Adrenal gland (tissue), 12 donors: ENCODE measurements around the gene TP53. TPM values are rescaled to one million over a fixed set of nuclear protein-coding genes. Genes with fewer than 3 reads are reported as not detected.
"Not testable (repeated sequence)": the region's sequence is repeated elsewhere in the genome, so short reads cannot be mapped to it uniquely, and the experiment has no call there.

ENCODE experiments used
- DNase-seq, 7 donors: peaks; one replicate each; pipeline ENCODE4 v3.0.0-alpha.2; 2019 to 2020
- H3K27ac ChIP-seq, 5 donors: fragments of 200-600 bp; sonication (generic) in 4 of 5; 1 replicate in 3 of 5; 2 replicates in 2 of 5; pipeline versions ENCODE4 v1.5.1 to v1.8.0; 2016 to 2020; ENCODE audit warnings: mild to moderate bottlenecking in 1 of 5
- H3K27me3 ChIP-seq: fragments of 200-600 bp; 2 replicates; pipeline ENCODE4 v1.8.0; 2021
- H3K36me3 ChIP-seq, 2 donors: fragments of 200-600 bp; replicated peaks in 1 of 2; 1 replicate in 1 of 2; 2 replicates in 1 of 2; pipeline versions ENCODE4 v1.5.1 to v1.8.0; 2018 to 2022
- H3K4me1 ChIP-seq, 2 donors: fragments of 200-600 bp; replicated peaks in 1 of 2; 1 replicate in 1 of 2; 2 replicates in 1 of 2; pipeline versions ENCODE4 v1.5.1 to v1.8.0; 2018 to 2021
- H3K4me3 ChIP-seq, 4 donors: fragments of 200-600 bp; sonication (generic) in 3 of 4; one replicate each; pipeline ENCODE4 v1.5.1; 2016 to 2018
- H3K9me3 ChIP-seq, 3 donors: fragments of 200-600 bp; sonication (generic) in 1 of 3; replicated peaks in 1 of 3; 1 replicate in 2 of 3; 2 replicates in 1 of 3; pipeline versions ENCODE4 v1.5.1 to v1.8.0; 2016 to 2021
- POLR2A ChIP-seq, 2 donors: fragments of 450-650 bp; IDR thresholded peaks; one replicate each; pipeline ENCODE4 v1.6.1; 2017; ENCODE audit warnings: antibody characterized with exemption in 2 of 2, mild to moderate bottlenecking in 2 of 2, moderate library complexity in 1 of 2
- WGBS, 4 donors: extraction: QIAGEN DNeasy Blood & Tissue Kit in 2 of 4; methylation state at CpG; one replicate each; pipeline versions ENCODE4 v1.1.5 to v1.1.7; 2013 to 2017; 5-methylcytosine and 5-hydroxymethylcytosine counted together
- intact Hi-C, 2 donors: fragments of 100-400 bp; cut with DNase I; formaldehyde crosslinking; loops; one replicate each; pipeline versions ENCODE4 v1.14.1 to v1.15.0; 2022 to 2023
- polyA plus RNA-seq, 3 donors: library from polyadenylated mRNA; stranded (reverse); fragments of 200-250 nt in 2 of 3; fragments of 350-450 nt in 1 of 3; fragmentation: Illumina TruSeq in 1 of 3; extraction: RNeasy Lipid Tissue Mini Kit (QIAGEN cat#74804) in 1 of 3; gene quantifications; one replicate each; pipeline ENCODE4 v1.2.3, GENCODE V29; 2013 to 2014
- total RNA-seq, 9 donors: library from RNA; depleted of rRNA in 4 of 9; stranded (reverse); fragments of >200 nt in 4 of 9; fragments of 120-200 nt in 1 of 9; fragmentation: NEBNext Ultra II Directional in 1 of 9; extraction: Animal tissue kit (Norgen Biotek cat#: 25700) in 1 of 9; gene quantifications; one replicate each; pipeline versions ENCODE4 v1.1.0 to v1.2.4, GENCODE V29; 2013 to 2023
- TF ChIP-seq, protein P1 (sequence below), 6 experiments: fragments of 450-650 bp in 4 of 6; fragments of 200-600 bp in 2 of 6; sonication (generic) in 1 of 6; IDR thresholded peaks; 1 replicate in 5 of 6; 2 replicates in 1 of 6; pipeline versions ENCODE4 v1.5.1 to v1.8.0; 2016 to 2021; ENCODE audit warnings: antibody characterized with exemption in 6 of 6, mild to moderate bottlenecking in 2 of 6, moderate library complexity in 1 of 6
- donor health status: healthy with polysubstance abuse.
- donor health status: Bipolar disorder and iron deficiency.
- donor health status: DM: yes; HTN: yes; CAD: no.
- donor health status: DM: no; HTN: no; CAD: no.
- donor health status: DM: no; HTN: no; CAD: no.
- donor health status: DM: yes; HTN: yes; CAD: no.

Gene TP53
- total and polyA plus RNA-seq, 12 donors = 9.7 to 85.9 (median 26.6) TPM

DNA sequence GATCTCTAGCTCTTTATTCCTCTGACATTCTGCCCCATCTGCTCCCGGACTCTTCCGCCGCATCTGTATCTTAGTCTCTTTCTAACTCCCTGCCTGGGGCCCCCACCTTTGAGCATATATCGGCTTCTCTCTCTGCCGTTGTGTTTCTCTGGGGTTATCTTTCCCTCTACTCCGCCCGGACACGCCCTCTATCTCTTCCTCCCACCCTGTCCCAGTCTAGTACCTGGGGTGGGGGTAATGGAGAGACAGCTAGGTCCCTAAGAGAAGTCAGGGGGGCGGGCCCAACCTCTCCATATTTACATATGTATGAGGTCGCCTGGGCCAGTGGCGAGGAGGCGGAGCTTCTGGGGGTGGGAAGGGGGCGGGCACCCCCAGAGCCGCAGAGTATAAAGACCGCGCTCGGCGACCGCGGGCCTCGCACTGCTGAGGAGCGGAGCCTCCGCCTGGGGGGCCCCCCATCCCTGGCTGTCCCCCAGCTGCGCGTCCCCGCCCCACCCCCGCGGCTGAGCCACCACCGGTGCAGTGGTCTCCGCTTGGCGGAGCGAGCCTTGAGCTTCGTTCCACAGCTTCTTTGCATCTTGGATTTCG, 36.7 kb downstream of the TP53 start, which contains the start of gene ATP1B2:
Gene ATP1B2 (plus strand): TSS at position 418 of the 588 bp plus-strand sequence. CDS start 593 bp downstream, outside the sequence.
- Histone ChIP-seq H3K9me3 (no peaks in the 10 kb centered on the region), H3K27me3 (no peaks in the 10 kb centered on the region), H3K27ac (peak within 1 kb of the TSS in 2 of 5 donors; percentile 56 to 57), H3K4me3 (peak within 1 kb of the TSS in 2 of 4 donors; percentile 30 to 61), H3K36me3 (no peaks in the 10 kb centered on the region), H3K4me1 (peaks cover 17 to 19% of the 10 kb centered on the region in 2 donors)
- 0 to 4% (median 1%) methylated on average over 17 to 34 of the region's 34 CpGs for WGBS, 4 donors
- TF ChIP-seq, protein P1, sequence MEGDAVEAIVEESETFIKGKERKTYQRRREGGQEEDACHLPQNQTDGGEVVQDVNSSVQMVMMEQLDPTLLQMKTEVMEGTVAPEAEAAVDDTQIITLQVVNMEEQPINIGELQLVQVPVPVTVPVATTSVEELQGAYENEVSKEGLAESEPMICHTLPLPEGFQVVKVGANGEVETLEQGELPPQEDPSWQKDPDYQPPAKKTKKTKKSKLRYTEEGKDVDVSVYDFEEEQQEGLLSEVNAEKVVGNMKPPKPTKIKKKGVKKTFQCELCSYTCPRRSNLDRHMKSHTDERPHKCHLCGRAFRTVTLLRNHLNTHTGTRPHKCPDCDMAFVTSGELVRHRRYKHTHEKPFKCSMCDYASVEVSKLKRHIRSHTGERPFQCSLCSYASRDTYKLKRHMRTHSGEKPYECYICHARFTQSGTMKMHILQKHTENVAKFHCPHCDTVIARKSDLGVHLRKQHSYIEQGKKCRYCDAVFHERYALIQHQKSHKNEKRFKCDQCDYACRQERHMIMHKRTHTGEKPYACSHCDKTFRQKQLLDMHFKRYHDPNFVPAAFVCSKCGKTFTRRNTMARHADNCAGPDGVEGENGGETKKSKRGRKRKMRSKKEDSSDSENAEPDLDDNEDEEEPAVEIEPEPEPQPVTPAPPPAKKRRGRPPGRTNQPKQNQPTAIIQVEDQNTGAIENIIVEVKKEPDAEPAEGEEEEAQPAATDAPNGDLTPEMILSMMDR (IDR thresholded peaks at IDR 0.05) = no peak
- peak; percentile 74 to 83 (median 82) for DNase-seq
- intact Hi-C loops = no loop called here

DNA sequence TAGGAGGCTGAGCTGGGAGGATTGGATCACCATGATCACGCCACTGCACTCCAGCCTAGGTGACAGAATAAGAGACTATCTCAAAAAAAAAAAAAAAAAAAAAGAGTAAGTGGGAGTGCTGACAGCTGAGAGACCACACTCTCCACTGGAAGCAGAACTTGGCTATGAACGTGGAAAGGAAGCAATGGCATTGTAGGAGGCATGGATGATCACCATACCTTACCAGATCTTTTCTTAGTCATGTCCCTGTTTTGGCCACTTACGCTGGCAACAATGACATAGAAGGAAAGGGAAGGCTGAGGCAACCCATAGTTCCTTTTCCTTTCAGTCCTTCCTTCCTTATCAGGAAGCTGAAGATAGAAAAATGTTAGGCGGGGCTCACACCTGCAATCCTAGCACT, 40.3 kb downstream of the TP53 start:
- Histone ChIP-seq H3K27me3 (no peaks in the 10 kb centered on the region), H3K27ac (no peak overlapping the region), H3K36me3 (no peaks in the 10 kb centered on the region), H3K4me1 (peaks cover 17 to 19% of the 10 kb centered on the region in 2 donors), H3K9me3 (no peaks in the 10 kb centered on the region), H3K4me3 (no peak overlapping the region)
- DNase-seq = no peak
- intact Hi-C loops = no loop called here
- TF ChIP-seq, protein P1 (IDR thresholded peaks at IDR 0.05) = no peak
- TF ChIP-seq POLR2A (IDR thresholded peaks at IDR 0.05) = no peak
- 67 to 71% (median 69%) methylated on average over 4 of the region's 4 CpGs for WGBS, 4 donors

DNA sequence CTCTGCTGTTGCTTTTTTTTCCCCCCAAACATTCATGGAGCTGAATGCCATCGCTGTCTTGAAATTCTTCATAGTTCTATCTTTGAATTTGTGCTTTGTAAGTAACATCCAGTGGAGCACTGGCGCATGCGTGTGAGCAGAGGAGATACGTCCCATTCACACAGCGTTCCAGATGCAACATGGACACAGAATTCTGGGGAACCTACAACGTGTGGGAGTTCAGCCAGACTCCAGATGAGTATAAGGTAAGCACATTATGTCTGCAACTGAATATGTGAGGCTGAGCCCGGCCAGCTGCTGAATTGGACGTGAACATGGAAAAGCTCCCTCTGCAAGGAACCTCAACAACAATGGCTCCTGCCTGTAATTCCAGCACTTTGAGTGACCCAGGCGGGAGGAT, 40.8 kb downstream of the TP53 start:
- Histone ChIP-seq H3K4me3 (no peak overlapping the region), H3K27me3 (no peaks in the 10 kb centered on the region), H3K4me1 (peaks cover 14% of the 10 kb centered on the region in 2 donors), H3K36me3 (no peaks in the 10 kb centered on the region), H3K9me3 (no peaks in the 10 kb centered on the region), H3K27ac (no peak overlapping the region)
- TF ChIP-seq, protein P1 (IDR thresholded peaks at IDR 0.05) = no peak
- no peak for TF ChIP-seq POLR2A (IDR thresholded peaks at IDR 0.05)
- no peak for DNase-seq
- intact Hi-C loops = no loop called here
- 70 to 82% (median 77%) methylated on average over 8 to 9 of the region's 9 CpGs for WGBS, 4 donors

DNA sequence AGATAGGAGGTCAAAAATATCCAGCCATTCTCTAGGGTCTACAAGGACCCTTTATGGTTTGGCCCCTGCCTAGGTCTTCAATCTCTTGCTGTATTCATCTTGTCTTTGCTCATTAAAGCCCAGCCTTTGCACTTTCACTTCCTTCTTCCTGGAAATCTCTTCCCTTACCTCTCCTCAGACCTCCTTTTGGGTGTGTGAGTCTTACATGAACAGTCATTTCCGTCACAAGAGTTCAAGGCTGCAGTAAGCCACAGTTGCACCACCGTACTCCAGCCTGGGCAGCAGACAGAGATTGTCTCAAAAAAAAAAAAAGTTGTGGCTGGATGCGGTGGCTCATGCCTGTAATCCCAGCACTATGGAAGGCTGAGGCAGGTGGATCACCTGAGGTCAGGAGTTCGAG, 42.5 kb downstream of the TP53 start:
- intact Hi-C loops = no loop called here
- H3K36me3 ChIP-seq = no peaks in the 10 kb centered on the region
- no peaks in the 10 kb centered on the region for H3K27me3 ChIP-seq
- WGBS, 4 donors = 44 to 58% (median 52%) methylated on average over 4 of the region's 4 CpGs
- TF ChIP-seq, protein P1 (IDR thresholded peaks at IDR 0.05) = no peak
- no peak for TF ChIP-seq POLR2A (IDR thresholded peaks at IDR 0.05)
- no peaks in the 10 kb centered on the region for H3K9me3 ChIP-seq
- H3K27ac ChIP-seq = no peak overlapping the region
- no peak overlapping the region for H3K4me3 ChIP-seq
- no peaks in the 10 kb centered on the region for H3K4me1 ChIP-seq
- DNase-seq = no peak

DNA sequence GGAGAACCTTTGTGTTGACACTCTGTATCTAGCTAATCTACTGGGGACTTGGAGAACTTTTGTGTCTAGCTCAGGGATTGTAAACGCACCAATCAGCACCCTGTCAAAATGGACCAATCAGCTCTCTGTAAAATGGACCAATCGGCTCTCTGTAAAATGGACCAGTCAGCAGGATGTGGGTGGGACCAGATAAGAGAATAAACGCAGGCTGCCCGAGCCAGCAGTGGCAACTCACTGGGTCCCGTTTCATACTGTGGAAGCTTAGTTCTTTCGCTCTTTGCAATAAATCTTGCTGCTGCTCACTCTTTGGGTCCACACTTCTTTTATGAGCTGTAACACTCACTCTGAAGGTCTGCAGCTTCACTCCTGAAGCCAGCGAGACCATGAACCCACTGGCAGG, 45.7 kb downstream of the TP53 start:
- H3K9me3 ChIP-seq, H3K27ac ChIP-seq, H3K36me3 ChIP-seq, H3K27me3 ChIP-seq, H3K4me3 ChIP-seq, H3K4me1 ChIP-seq, DNase-seq, intact Hi-C loops: not testable (repeated sequence)
- 56 to 77% (median 59%) methylated on average over 4 to 7 of the region's 7 CpGs for WGBS, 4 donors
